ENCODE data around the gene RTL1. TPM values are rescaled to one million over a fixed set of nuclear protein-coding genes. Genes with fewer than 3 reads are reported as not detected.

RTL1 gene
- polyA plus RNA-seq, 1 of the 3 experiments (the other 2 are of a cell fraction), result 0.07 TPM

DNA sequence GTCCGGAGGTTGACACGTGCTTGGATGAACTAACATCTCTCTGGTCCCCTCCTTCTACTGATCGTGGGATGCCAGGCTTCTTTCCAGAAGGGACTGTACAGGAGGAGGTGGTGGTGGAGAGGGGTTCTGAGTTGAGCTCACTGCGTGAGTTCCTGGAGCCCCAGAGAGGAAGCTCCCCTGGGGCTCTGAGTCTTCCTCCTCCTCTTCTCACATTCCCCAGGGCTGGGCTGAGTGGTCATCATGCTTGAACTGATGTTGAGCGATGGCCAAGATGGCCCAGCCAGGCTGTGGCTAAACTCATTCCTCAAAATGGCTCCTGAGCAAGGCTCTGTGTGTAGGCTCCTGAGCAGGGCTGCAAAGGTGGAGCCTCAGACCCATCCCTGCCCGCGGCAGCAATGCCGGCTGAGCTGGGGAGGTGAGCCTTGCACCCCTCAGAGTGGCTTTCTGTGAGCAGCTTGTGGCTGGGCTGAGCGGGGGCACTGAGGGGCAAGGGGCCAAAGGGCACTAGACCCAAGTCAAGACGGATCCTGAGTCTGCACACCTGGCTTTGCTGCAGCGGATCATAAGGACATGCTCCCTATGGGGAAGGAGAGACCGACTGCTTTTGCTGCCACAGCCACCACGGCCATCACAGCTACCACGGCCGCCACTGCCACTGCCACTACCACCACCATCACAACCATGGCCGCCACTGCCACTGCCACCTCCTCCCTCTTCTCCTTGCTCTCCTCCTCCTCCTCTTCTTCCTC is 42.2 kb downstream of the RTL1 start:
- Histone ChIP-seq H3K9me3 (no peaks in the 10 kb centered on the region), H3K4me3 (ENCODE audit: low read depth in 2 of 2, low read length in 1 of 2) (no peak overlapping the region), H3K4me2 (no peak overlapping the region), H3K4me1 (ENCODE audit: control insufficient read depth in 1 of 2, insufficient read depth in 2 of 2, low read depth in 1 of 2, low read length in 1 of 2) (peaks cover 0 to 6% of the 10 kb centered on the region in 2 experiments; a peak in 2 of 4 replicates), H3K27me3 (ENCODE audit: insufficient read depth) (no peaks in the 10 kb centered on the region), H3K36me3 (replicated peaks in 1 of 2; ENCODE audit: control insufficient read depth in 1 of 2, insufficient read depth in 2 of 2, low read length in 1 of 2) (no peaks in the 10 kb centered on the region), H3K9ac (no peak overlapping the region), H3K27ac (ENCODE audit: low read depth in 2 of 2, low read length in 1 of 2) (no peak overlapping the region), H3K79me2 (ENCODE audit: insufficient read depth) (no peaks in the 10 kb centered on the region), H3F3A (replicated peaks; ENCODE audit: insufficient read depth) (no peaks in the 10 kb centered on the region), H3K9me2 (no peaks in the 10 kb centered on the region), H2AFZ (ENCODE audit: low read depth) (no peak overlapping the region), H4K20me1 (ENCODE audit: insufficient read depth) (no peaks in the 10 kb centered on the region)
- 62% methylated on average over 6 of the region's 16 CpGs for WGBS (ENCODE audit: low lambda C conversion rate)
- ChIA-PET CTCF (interaction anchor here (1.2 kb wide), 1 partner anchor 10 kb away, joined by 3 read pairs; no protein-coding TSS in a partner anchor), POLR2A (no interaction called here)
- TF ChIP-seq EZH2phosphoT487 (IDR thresholded peaks at IDR 0.05; ENCODE audit: borderline replicate concordance, low read depth), result no peak
- no peak for TF ChIP-seq MAX (IDR thresholded peaks at IDR 0.05; ENCODE audit: low read depth)
- TF ChIP-seq SIN3A (IDR thresholded peaks at IDR 0.05; ENCODE audit: borderline replicate concordance, low read depth, low read length), result no peak
- no peak for TF ChIP-seq JUND (IDR thresholded peaks at IDR 0.05)
- TF ChIP-seq GABPA (IDR thresholded peaks at IDR 0.05; ENCODE audit: low read depth), result no peak
- TF ChIP-seq ELF1 (IDR thresholded peaks at IDR 0.05), result no peak
- TF ChIP-seq, protein P1, sequence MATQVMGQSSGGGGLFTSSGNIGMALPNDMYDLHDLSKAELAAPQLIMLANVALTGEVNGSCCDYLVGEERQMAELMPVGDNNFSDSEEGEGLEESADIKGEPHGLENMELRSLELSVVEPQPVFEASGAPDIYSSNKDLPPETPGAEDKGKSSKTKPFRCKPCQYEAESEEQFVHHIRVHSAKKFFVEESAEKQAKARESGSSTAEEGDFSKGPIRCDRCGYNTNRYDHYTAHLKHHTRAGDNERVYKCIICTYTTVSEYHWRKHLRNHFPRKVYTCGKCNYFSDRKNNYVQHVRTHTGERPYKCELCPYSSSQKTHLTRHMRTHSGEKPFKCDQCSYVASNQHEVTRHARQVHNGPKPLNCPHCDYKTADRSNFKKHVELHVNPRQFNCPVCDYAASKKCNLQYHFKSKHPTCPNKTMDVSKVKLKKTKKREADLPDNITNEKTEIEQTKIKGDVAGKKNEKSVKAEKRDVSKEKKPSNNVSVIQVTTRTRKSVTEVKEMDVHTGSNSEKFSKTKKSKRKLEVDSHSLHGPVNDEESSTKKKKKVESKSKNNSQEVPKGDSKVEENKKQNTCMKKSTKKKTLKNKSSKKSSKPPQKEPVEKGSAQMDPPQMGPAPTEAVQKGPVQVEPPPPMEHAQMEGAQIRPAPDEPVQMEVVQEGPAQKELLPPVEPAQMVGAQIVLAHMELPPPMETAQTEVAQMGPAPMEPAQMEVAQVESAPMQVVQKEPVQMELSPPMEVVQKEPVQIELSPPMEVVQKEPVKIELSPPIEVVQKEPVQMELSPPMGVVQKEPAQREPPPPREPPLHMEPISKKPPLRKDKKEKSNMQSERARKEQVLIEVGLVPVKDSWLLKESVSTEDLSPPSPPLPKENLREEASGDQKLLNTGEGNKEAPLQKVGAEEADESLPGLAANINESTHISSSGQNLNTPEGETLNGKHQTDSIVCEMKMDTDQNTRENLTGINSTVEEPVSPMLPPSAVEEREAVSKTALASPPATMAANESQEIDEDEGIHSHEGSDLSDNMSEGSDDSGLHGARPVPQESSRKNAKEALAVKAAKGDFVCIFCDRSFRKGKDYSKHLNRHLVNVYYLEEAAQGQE (IDR thresholded peaks at IDR 0.05; ENCODE audit: low read depth, low read length), result no peak
- TF ChIP-seq CHD2 (IDR thresholded peaks at IDR 0.05; ENCODE audit: low read length, partially characterized antibody), result no peak
- no peak for TF ChIP-seq RXRA (IDR thresholded peaks at IDR 0.05; ENCODE audit: borderline replicate concordance, low read depth)
- no peak for TF ChIP-seq TCF12 (IDR thresholded peaks at IDR 0.05)
- TF ChIP-seq FOXM1 (IDR thresholded peaks at IDR 0.05; ENCODE audit: low read depth), result no peak
- no peak for TF ChIP-seq PBX3 (IDR thresholded peaks at IDR 0.05)
- no peak for TF ChIP-seq CTCF (IDR thresholded peaks at IDR 0.05)
- TF ChIP-seq, protein P2, sequence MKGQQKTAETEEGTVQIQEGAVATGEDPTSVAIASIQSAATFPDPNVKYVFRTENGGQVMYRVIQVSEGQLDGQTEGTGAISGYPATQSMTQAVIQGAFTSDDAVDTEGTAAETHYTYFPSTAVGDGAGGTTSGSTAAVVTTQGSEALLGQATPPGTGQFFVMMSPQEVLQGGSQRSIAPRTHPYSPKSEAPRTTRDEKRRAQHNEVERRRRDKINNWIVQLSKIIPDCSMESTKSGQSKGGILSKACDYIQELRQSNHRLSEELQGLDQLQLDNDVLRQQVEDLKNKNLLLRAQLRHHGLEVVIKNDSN (IDR thresholded peaks at IDR 0.05; ENCODE audit: borderline replicate concordance, low read depth), result no peak
- TF ChIP-seq RCOR1 (IDR thresholded peaks at IDR 0.05; ENCODE audit: low read length), result no peak
- TF ChIP-seq MEF2A (IDR thresholded peaks at IDR 0.05; ENCODE audit: borderline replicate concordance, low read depth), result no peak
- no peak for TF ChIP-seq EP300 (IDR thresholded peaks at IDR 0.05; ENCODE audit: borderline replicate concordance in 1 of 2, low read depth in 1 of 2, low read length in 1 of 2)
- no peak for TF ChIP-seq NRF1 (IDR thresholded peaks at IDR 0.05; ENCODE audit: low read depth, low read length)
- DNase-seq, result no peak
